ENCODE results near the gene DNMT3A. TPM values are rescaled to one million over a fixed set of nuclear protein-coding genes. Genes with fewer than 3 reads are reported as not detected.

Gene DNMT3A
- total and polyA plus RNA-seq, 2 experiments from 2014 or later: 47.2 to 80.4 TPM

- no peaks in the 10 kb centered on the region for H3K27me3 ChIP-seq (ENCODE audit: insufficient read depth)
- Mint-ChIP-seq H3K27ac (no peak overlapping the region), H3K4me3 (no peak overlapping the region), H3K4me1 (peaks cover 36% of the 10 kb centered on the region), H3K27me3 (ENCODE audit: insufficient read depth, low read depth, poor library complexity) (peaks cover 33% of the 10 kb centered on the region), H3K36me3 (ENCODE audit: low read depth) (peaks cover 60% of the 10 kb centered on the region), H3K9me3 (no peaks in the 10 kb centered on the region; the same call in 2 of the 3 replicates)
- TF ChIP-seq ZNF331 (CRISPR knock-in tag; IDR thresholded peaks at IDR 0.05; ENCODE audit: low read depth) (no peak), CREB1 (CRISPR knock-in tag; IDR thresholded peaks at IDR 0.05; ENCODE audit: low read depth) (no peak), JUNB (IDR thresholded peaks at IDR 0.05; ENCODE audit: unreplicated experiment) (no peak), STAT1 (IDR thresholded peaks at IDR 0.05; ENCODE audit: unreplicated experiment) (no peak), NANOG (IDR thresholded peaks at IDR 0.05; ENCODE audit: borderline replicate concordance) (no peak), EZH2phosphoT487 (IDR thresholded peaks at IDR 0.05; ENCODE audit: unreplicated experiment) (no peak), EZH2 (IDR thresholded peaks at IDR 0.05; ENCODE audit: low read depth, unreplicated experiment) (no peak), ZNF114 (CRISPR knock-in tag; IDR thresholded peaks at IDR 0.05) (no peak), ETS1 (IDR thresholded peaks at IDR 0.05) (no peak), POLR2AphosphoS5 (IDR thresholded peaks at IDR 0.05; ENCODE audit: low read depth) (no peak)
- TF ChIP-seq, protein P1, sequence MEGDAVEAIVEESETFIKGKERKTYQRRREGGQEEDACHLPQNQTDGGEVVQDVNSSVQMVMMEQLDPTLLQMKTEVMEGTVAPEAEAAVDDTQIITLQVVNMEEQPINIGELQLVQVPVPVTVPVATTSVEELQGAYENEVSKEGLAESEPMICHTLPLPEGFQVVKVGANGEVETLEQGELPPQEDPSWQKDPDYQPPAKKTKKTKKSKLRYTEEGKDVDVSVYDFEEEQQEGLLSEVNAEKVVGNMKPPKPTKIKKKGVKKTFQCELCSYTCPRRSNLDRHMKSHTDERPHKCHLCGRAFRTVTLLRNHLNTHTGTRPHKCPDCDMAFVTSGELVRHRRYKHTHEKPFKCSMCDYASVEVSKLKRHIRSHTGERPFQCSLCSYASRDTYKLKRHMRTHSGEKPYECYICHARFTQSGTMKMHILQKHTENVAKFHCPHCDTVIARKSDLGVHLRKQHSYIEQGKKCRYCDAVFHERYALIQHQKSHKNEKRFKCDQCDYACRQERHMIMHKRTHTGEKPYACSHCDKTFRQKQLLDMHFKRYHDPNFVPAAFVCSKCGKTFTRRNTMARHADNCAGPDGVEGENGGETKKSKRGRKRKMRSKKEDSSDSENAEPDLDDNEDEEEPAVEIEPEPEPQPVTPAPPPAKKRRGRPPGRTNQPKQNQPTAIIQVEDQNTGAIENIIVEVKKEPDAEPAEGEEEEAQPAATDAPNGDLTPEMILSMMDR (conservative IDR thresholded peaks at IDR 0.05; ENCODE audit: low read depth in 2 of 2): no peak
- TF ChIP-seq, protein P2, sequence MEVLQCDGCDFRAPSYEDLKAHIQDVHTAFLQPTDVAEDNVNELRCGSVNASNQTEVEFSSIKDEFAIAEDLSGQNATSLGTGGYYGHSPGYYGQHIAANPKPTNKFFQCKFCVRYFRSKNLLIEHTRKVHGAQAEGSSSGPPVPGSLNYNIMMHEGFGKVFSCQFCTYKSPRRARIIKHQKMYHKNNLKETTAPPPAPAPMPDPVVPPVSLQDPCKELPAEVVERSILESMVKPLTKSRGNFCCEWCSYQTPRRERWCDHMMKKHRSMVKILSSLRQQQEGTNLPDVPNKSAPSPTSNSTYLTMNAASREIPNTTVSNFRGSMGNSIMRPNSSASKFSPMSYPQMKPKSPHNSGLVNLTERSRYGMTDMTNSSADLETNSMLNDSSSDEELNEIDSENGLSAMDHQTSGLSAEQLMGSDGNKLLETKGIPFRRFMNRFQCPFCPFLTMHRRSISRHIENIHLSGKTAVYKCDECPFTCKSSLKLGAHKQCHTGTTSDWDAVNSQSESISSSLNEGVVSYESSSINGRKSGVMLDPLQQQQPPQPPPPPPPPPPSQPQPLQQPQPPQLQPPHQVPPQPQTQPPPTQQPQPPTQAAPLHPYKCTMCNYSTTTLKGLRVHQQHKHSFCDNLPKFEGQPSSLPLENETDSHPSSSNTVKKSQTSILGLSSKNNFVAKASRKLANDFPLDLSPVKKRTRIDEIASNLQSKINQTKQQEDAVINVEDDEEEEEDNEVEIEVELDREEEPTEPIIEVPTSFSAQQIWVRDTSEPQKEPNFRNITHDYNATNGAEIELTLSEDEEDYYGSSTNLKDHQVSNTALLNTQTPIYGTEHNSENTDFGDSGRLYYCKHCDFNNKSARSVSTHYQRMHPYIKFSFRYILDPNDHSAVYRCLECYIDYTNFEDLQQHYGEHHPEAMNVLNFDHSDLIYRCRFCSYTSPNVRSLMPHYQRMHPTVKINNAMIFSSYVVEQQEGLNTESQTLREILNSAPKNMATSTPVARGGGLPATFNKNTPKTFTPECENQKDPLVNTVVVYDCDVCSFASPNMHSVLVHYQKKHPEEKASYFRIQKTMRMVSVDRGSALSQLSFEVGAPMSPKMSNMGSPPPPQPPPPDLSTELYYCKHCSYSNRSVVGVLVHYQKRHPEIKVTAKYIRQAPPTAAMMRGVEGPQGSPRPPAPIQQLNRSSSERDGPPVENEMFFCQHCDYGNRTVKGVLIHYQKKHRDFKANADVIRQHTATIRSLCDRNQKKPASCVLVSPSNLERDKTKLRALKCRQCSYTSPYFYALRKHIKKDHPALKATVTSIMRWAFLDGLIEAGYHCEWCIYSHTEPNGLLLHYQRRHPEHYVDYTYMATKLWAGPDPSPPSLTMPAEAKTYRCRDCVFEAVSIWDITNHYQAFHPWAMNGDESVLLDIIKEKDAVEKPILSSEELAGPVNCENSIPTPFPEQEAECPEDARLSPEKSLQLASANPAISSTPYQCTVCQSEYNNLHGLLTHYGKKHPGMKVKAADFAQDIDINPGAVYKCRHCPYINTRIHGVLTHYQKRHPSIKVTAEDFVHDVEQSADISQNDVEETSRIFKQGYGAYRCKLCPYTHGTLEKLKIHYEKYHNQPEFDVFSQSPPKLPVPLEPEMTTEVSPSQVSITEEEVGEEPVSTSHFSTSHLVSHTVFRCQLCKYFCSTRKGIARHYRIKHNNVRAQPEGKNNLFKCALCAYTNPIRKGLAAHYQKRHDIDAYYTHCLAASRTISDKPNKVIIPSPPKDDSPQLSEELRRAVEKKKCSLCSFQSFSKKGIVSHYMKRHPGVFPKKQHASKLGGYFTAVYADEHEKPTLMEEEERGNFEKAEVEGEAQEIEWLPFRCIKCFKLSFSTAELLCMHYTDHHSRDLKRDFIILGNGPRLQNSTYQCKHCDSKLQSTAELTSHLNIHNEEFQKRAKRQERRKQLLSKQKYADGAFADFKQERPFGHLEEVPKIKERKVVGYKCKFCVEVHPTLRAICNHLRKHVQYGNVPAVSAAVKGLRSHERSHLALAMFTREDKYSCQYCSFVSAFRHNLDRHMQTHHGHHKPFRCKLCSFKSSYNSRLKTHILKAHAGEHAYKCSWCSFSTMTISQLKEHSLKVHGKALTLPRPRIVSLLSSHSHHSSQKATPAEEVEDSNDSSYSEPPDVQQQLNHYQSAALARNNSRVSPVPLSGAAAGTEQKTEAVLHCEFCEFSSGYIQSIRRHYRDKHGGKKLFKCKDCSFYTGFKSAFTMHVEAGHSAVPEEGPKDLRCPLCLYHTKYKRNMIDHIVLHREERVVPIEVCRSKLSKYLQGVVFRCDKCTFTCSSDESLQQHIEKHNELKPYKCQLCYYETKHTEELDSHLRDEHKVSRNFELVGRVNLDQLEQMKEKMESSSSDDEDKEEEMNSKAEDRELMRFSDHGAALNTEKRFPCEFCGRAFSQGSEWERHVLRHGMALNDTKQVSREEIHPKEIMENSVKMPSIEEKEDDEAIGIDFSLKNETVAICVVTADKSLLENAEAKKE (CRISPR knock-in tag; IDR thresholded peaks at IDR 0.05): no peak
- TF ChIP-seq, protein P3, sequence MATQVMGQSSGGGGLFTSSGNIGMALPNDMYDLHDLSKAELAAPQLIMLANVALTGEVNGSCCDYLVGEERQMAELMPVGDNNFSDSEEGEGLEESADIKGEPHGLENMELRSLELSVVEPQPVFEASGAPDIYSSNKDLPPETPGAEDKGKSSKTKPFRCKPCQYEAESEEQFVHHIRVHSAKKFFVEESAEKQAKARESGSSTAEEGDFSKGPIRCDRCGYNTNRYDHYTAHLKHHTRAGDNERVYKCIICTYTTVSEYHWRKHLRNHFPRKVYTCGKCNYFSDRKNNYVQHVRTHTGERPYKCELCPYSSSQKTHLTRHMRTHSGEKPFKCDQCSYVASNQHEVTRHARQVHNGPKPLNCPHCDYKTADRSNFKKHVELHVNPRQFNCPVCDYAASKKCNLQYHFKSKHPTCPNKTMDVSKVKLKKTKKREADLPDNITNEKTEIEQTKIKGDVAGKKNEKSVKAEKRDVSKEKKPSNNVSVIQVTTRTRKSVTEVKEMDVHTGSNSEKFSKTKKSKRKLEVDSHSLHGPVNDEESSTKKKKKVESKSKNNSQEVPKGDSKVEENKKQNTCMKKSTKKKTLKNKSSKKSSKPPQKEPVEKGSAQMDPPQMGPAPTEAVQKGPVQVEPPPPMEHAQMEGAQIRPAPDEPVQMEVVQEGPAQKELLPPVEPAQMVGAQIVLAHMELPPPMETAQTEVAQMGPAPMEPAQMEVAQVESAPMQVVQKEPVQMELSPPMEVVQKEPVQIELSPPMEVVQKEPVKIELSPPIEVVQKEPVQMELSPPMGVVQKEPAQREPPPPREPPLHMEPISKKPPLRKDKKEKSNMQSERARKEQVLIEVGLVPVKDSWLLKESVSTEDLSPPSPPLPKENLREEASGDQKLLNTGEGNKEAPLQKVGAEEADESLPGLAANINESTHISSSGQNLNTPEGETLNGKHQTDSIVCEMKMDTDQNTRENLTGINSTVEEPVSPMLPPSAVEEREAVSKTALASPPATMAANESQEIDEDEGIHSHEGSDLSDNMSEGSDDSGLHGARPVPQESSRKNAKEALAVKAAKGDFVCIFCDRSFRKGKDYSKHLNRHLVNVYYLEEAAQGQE (IDR thresholded peaks at IDR 0.05; ENCODE audit: unreplicated experiment): no peak
- no peak overlapping the region for H3K4me2 ChIP-seq
- no peaks in the 10 kb centered on the region for H3K9me2 ChIP-seq (ENCODE audit: insufficient read depth)
- peaks cover 36% of the 10 kb centered on the region for H3K36me3 ChIP-seq (ENCODE audit: insufficient read depth)
- peaks cover 20% of the 10 kb centered on the region for H4K20me1 ChIP-seq (replicated peaks; ENCODE audit: insufficient read depth)
- peaks cover 20% of the 10 kb centered on the region for H3K4me1 ChIP-seq (ENCODE audit: insufficient read depth)
- H2AFZ ChIP-seq: no peak overlapping the region
- DNase-seq (ENCODE audit: low spot score) (no peak), ATAC-seq (no peak)
- H3F3A ChIP-seq (replicated peaks; ENCODE audit: low read depth): peaks cover 27% of the 10 kb centered on the region; the same call in 1 of the 2 replicates
- 0 out of 2 replicates have a peak, but pooled peaks cover 6% of the 10 kb centered on the region for H3K79me2 ChIP-seq (replicated peaks; ENCODE audit: insufficient read depth)
- H3K4me3 ChIP-seq: no peak overlapping the region
- H3K27ac ChIP-seq (ENCODE audit: low read depth): no peak overlapping the region
Measured at GRCh38 chr2:25232248-25232825, 109.4 kb downstream of the DNMT3A start.

Measured in GM23338 (cell line).